HEK293T (cell line): ENCODE results near the gene C1QC.

Experiments
- CTCF ChIA-PET: fragments of 350-600 bp; formaldehyde crosslinking; extraction: SDS; loops from one replicate; lab custom pipeline; 2021; ENCODE audit warnings: antibody characterized with exemption, inconsistent platforms; lab: Yijun Ruan, JAX
- POLR2A ChIA-PET: fragments of 350-600 bp; formaldehyde crosslinking; extraction: SDS; loops from one replicate; lab custom pipeline; 2020; ENCODE audit warnings: antibody characterized with exemption, inconsistent platforms; lab: Yijun Ruan, JAX
- DNase-seq: peaks from one replicate; pipeline ENCODE4 v3.0.0; 2012; ENCODE audit warnings: mixed read lengths; ENCODE audit errors: extremely low spot score
- ARNT ChIP-seq: fragments of 450-650 bp; IDR thresholded peaks from 2 replicates; pipeline ENCODE4 v1.6.1; 2017; ENCODE audit warnings: mild to moderate bottlenecking
- BHLHE40 ChIP-seq: fragments of 450-650 bp; IDR thresholded peaks from 2 replicates; pipeline ENCODE4 v1.6.1; 2016; ENCODE audit warnings: mild to moderate bottlenecking, moderate library complexity, borderline replicate concordance
- CTBP1 ChIP-seq: fragments of 450-650 bp; IDR thresholded peaks from 2 replicates; pipeline ENCODE4 v1.6.1; 2016; ENCODE audit warnings: borderline replicate concordance
- ELF4 ChIP-seq: fragments of 450-650 bp; IDR thresholded peaks from 2 replicates; pipeline ENCODE4 v1.6.1; 2017; ENCODE audit warnings: antibody characterized with exemption
- FOXA1 ChIP-seq: fragments of 450-650 bp; IDR thresholded peaks from 2 replicates; pipeline ENCODE4 v1.6.1; 2016; ENCODE audit warnings: mild to moderate bottlenecking
- FOXK2 ChIP-seq: fragments of 450-650 bp; IDR thresholded peaks from 2 replicates; pipeline ENCODE4 v1.6.1; 2016; ENCODE audit warnings: mild to moderate bottlenecking
- FOXM1 ChIP-seq: fragments of 450-650 bp; IDR thresholded peaks from 2 replicates; pipeline ENCODE4 v1.6.1; 2017; ENCODE audit warnings: mild to moderate bottlenecking, borderline replicate concordance
- HDGF ChIP-seq: fragments of 450-650 bp; IDR thresholded peaks from 2 replicates; pipeline ENCODE4 v1.6.1; 2017; ENCODE audit warnings: antibody characterized with exemption, borderline replicate concordance
- L3MBTL2 ChIP-seq: fragments of 450-650 bp; conservative IDR thresholded peaks from 2 replicates; pipeline ENCODE4 v1.6.1; 2016; ENCODE audit warnings: mild to moderate bottlenecking
- LEF1 ChIP-seq: fragments of 450-650 bp; IDR thresholded peaks from 2 replicates; pipeline ENCODE4 v1.6.1; 2017; ENCODE audit warnings: mild to moderate bottlenecking, borderline replicate concordance
- NFRKB ChIP-seq: fragments of 450-650 bp; IDR thresholded peaks from 2 replicates; pipeline ENCODE4 v1.6.1; 2016; ENCODE audit warnings: mild to moderate bottlenecking, moderate library complexity
- PKNOX1 ChIP-seq: fragments of 450-650 bp; IDR thresholded peaks from 2 replicates; pipeline ENCODE4 v1.6.1; 2016
- SP1 ChIP-seq: fragments of 450-650 bp; IDR thresholded peaks from 2 replicates; pipeline ENCODE4 v1.6.1; 2017
- SUZ12 ChIP-seq: fragments of 450-650 bp; IDR thresholded peaks from 2 replicates; pipeline ENCODE4 v1.6.1; 2016; ENCODE audit warnings: mild to moderate bottlenecking
- TARDBP ChIP-seq: fragments of 450-650 bp; IDR thresholded peaks from 2 replicates; pipeline ENCODE4 v1.6.1; 2016
- ZNF384 ChIP-seq: fragments of 450-650 bp; IDR thresholded peaks from 2 replicates; pipeline ENCODE4 v1.6.1; 2016

C1QC gene

GRCh38 chr1:22612671-22613571, 30.5 kb upstream of the C1QC start:
- TF ChIP-seq ARNT (no peak), ZNF384 (no peak), LEF1 (no peak), HDGF (no peak), TARDBP (no peak), SUZ12 (no peak), FOXK2 (no peak), NFRKB (no peak), CTBP1 (no peak), L3MBTL2 (no peak), ELF4 (no peak), BHLHE40 (no peak), SP1 (no peak), FOXM1 (no peak), FOXA1 (no peak), PKNOX1 (no peak)
- POLR2A ChIA-PET = no interaction called here
- DNase-seq = no peak
- CTCF ChIA-PET = no interaction called here

GRCh38 chr1:22613572-22613918, 29.9 kb upstream of the C1QC start:
- no peak for DNase-seq
- TF ChIP-seq CTBP1 = no peak
- no peak for TF ChIP-seq ZNF384
- TF ChIP-seq NFRKB = no peak
- TF ChIP-seq SUZ12 = no peak
- TF ChIP-seq FOXM1 = no peak
- no peak for TF ChIP-seq ARNT
- no peak for TF ChIP-seq SP1
- TF ChIP-seq FOXK2 = no peak
- no peak for TF ChIP-seq ELF4
- no peak for TF ChIP-seq HDGF
- ChIA-PET POLR2A (no interaction called here), CTCF (no interaction called here)

- no peak for TF ChIP-seq ARNT
- TF ChIP-seq SUZ12 = no peak
- no peak for TF ChIP-seq FOXK2
- TF ChIP-seq LEF1 = no peak
- no peak for TF ChIP-seq FOXM1
- no peak for TF ChIP-seq PKNOX1
- no peak for TF ChIP-seq BHLHE40
- no peak for TF ChIP-seq NFRKB
- TF ChIP-seq L3MBTL2 = no peak
- no peak for TF ChIP-seq TARDBP
- TF ChIP-seq CTBP1 = no peak
- ChIA-PET POLR2A (no interaction called here), CTCF (no interaction called here)
- no peak for DNase-seq
These were observed 29.5 kb upstream of the C1QC start for GRCh38 chr1:22613951-22614350.

- TF ChIP-seq HDGF = no peak
- TF ChIP-seq FOXK2 = no peak
- TF ChIP-seq LEF1 = no peak
- TF ChIP-seq NFRKB = no peak
- TF ChIP-seq FOXM1 = no peak
- TF ChIP-seq BHLHE40 = no peak
- TF ChIP-seq SUZ12 = no peak
- TF ChIP-seq ARNT = no peak
- TF ChIP-seq ZNF384 = no peak
- no peak for TF ChIP-seq L3MBTL2
- ChIA-PET POLR2A (no interaction called here), CTCF (no interaction called here)
- DNase-seq = no peak
These were observed 27.5 kb upstream of the C1QC start for GRCh38 chr1:22615886-22616285.

- TF ChIP-seq CTBP1 = no peak
- TF ChIP-seq PKNOX1 = no peak
- no peak for TF ChIP-seq TARDBP
- no peak for TF ChIP-seq HDGF
- no peak for TF ChIP-seq L3MBTL2
- TF ChIP-seq FOXM1 = no peak
- TF ChIP-seq ARNT = no peak
- no peak for TF ChIP-seq NFRKB
- no peak for TF ChIP-seq FOXA1
- TF ChIP-seq SP1 = no peak
- TF ChIP-seq ZNF384 = no peak
- TF ChIP-seq ELF4 = no peak
- TF ChIP-seq SUZ12 = no peak
- TF ChIP-seq BHLHE40 = no peak
- no peak for TF ChIP-seq FOXK2
- TF ChIP-seq LEF1 = no peak
- no peak for DNase-seq
- CTCF ChIA-PET = no interaction called here
- POLR2A ChIA-PET = no interaction called here
These were observed 26.9 kb upstream of the C1QC start for GRCh38 chr1:22616571-22616970.

- POLR2A ChIA-PET = no interaction called here
- CTCF ChIA-PET = no interaction called here
These were observed 25.4 kb upstream of the C1QC start for GRCh38 chr1:22618056-22618455.

More at GRCh38 chr1:22618056-22618455, 25.4 kb upstream of the C1QC start:
- TF ChIP-seq PKNOX1 (no peak), ELF4 (no peak), FOXK2 (no peak), ZNF384 (no peak), NFRKB (no peak), FOXA1 (no peak), ARNT (no peak), L3MBTL2 (no peak), CTBP1 (no peak), LEF1 (no peak), SUZ12 (no peak), HDGF (no peak), TARDBP (no peak), SP1 (no peak), BHLHE40 (no peak), FOXM1 (no peak)
- no peak for DNase-seq
